ENCODE data around the gene CD79A.

DNA sequence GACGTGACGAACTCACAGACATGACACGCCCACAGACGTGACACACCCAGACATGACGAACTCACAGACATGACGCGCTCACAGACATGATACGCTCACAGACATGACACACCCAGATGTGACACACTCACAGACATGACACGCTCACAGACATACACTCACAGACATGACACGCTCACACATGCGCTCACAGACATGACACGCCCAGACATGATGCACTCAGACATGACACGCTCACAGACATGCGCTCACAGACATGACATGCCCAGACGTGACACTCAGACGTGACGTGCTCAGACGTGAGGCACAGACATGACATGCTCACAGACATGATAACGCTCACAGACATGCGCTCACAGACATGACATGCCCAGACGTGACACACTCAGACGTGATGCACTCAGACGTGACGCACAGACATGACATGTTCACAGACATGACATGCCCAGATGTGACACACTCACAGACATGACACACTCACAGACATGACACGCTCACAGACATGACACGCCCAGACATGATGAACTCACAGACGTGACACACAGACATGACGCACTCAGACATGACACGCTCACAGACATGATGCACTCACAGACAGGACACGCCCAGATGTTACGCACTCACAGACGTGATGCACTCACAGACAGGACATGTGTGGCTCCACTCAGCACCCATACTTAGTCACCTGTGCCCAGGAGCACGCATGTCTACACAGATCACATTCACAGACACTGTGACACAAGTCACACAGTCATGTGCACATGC, 43.1 kb downstream of the CD79A start:
- TF ChIP-seq, protein P1, sequence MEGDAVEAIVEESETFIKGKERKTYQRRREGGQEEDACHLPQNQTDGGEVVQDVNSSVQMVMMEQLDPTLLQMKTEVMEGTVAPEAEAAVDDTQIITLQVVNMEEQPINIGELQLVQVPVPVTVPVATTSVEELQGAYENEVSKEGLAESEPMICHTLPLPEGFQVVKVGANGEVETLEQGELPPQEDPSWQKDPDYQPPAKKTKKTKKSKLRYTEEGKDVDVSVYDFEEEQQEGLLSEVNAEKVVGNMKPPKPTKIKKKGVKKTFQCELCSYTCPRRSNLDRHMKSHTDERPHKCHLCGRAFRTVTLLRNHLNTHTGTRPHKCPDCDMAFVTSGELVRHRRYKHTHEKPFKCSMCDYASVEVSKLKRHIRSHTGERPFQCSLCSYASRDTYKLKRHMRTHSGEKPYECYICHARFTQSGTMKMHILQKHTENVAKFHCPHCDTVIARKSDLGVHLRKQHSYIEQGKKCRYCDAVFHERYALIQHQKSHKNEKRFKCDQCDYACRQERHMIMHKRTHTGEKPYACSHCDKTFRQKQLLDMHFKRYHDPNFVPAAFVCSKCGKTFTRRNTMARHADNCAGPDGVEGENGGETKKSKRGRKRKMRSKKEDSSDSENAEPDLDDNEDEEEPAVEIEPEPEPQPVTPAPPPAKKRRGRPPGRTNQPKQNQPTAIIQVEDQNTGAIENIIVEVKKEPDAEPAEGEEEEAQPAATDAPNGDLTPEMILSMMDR (IDR thresholded peaks at IDR 0.05 in 2 of 3, conservative IDR thresholded peaks at IDR 0.05 in 1 of 3; ENCODE audit: borderline replicate concordance in 1 of 3, insufficient read depth in 1 of 3, low read depth in 2 of 3, low read length in 2 of 3) = no peak
- TF ChIP-seq, protein P2, sequence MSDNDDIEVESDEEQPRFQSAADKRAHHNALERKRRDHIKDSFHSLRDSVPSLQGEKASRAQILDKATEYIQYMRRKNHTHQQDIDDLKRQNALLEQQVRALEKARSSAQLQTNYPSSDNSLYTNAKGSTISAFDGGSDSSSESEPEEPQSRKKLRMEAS (IDR thresholded peaks at IDR 0.05) = no peak
- TF ChIP-seq POLR2AphosphoS5 (IDR thresholded peaks at IDR 0.05; ENCODE audit: low read depth, low read length) = no peak
- TF ChIP-seq EZH2 (IDR thresholded peaks at IDR 0.05) = no peak
- TF ChIP-seq ZNF274 (IDR thresholded peaks at IDR 0.05; ENCODE audit: low read depth, low read length) = no peak
- TF ChIP-seq TCF7L2 (IDR thresholded peaks at IDR 0.05; ENCODE audit: borderline replicate concordance, extremely low read depth, insufficient read depth, insufficient read length) = no peak
- TF ChIP-seq RAD21 (IDR thresholded peaks at IDR 0.05; ENCODE audit: low read depth) = no peak
- TF ChIP-seq SIN3A (IDR thresholded peaks at IDR 0.05; ENCODE audit: low read depth) = no peak
- no peak for TF ChIP-seq EZH2phosphoT487 (IDR thresholded peaks at IDR 0.05; ENCODE audit: borderline replicate concordance)
- TF ChIP-seq POLR2A (IDR thresholded peaks at IDR 0.05; ENCODE audit: borderline replicate concordance, extremely low read depth, insufficient read depth, insufficient read length) = no peak
- TF ChIP-seq CEBPB (IDR thresholded peaks at IDR 0.05; ENCODE audit: low read depth) = no peak
- TF ChIP-seq ELF1 (IDR thresholded peaks at IDR 0.05; ENCODE audit: borderline replicate concordance, low read depth) = no peak
- no peak for TF ChIP-seq YY1 (IDR thresholded peaks at IDR 0.05; ENCODE audit: extremely low read depth, insufficient replicate concordance, low read depth, low read length)

Data from HCT116 (cell line).